ENCODE results near the gene PTGES3. TPM values are rescaled to one million over a fixed set of nuclear protein-coding genes. Genes with fewer than 3 reads are reported as not detected.

Gene PTGES3
- total RNA-seq, 1 donor from 2014 or later: 180 TPM

- TF ChIP-seq, protein P1, sequence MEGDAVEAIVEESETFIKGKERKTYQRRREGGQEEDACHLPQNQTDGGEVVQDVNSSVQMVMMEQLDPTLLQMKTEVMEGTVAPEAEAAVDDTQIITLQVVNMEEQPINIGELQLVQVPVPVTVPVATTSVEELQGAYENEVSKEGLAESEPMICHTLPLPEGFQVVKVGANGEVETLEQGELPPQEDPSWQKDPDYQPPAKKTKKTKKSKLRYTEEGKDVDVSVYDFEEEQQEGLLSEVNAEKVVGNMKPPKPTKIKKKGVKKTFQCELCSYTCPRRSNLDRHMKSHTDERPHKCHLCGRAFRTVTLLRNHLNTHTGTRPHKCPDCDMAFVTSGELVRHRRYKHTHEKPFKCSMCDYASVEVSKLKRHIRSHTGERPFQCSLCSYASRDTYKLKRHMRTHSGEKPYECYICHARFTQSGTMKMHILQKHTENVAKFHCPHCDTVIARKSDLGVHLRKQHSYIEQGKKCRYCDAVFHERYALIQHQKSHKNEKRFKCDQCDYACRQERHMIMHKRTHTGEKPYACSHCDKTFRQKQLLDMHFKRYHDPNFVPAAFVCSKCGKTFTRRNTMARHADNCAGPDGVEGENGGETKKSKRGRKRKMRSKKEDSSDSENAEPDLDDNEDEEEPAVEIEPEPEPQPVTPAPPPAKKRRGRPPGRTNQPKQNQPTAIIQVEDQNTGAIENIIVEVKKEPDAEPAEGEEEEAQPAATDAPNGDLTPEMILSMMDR (IDR thresholded peaks at IDR 0.05; ENCODE audit: partially characterized antibody, unreplicated experiment): no peak
- Mint-ChIP-seq H3K4me3 (ENCODE audit: unreplicated experiment) (peak overlapping the region; percentile 96), H3K27me3 (ENCODE audit: unreplicated experiment) (peaks cover 2% of the 10 kb centered on the region), H3K4me1 (ENCODE audit: low read depth, unreplicated experiment) (peaks cover 8% of the 10 kb centered on the region), H3K27ac (ENCODE audit: unreplicated experiment) (peak overlapping the region; percentile 91), H3K9me3 (ENCODE audit: unreplicated experiment) (peaks cover 2% of the 10 kb centered on the region), H3K36me3 (ENCODE audit: unreplicated experiment) (no peaks in the 10 kb centered on the region)
- DNase-seq: no peak
Measured at GRCh38 chr12:56644654-56645053, 43.4 kb downstream of the PTGES3 start.

- DNase-seq: no peak
- Mint-ChIP-seq H3K9me3 (ENCODE audit: unreplicated experiment) (peaks cover 6% of the 10 kb centered on the region), H3K4me3 (ENCODE audit: unreplicated experiment) (no peak overlapping the region), H3K27me3 (ENCODE audit: unreplicated experiment) (peaks cover 8% of the 10 kb centered on the region), H3K27ac (ENCODE audit: unreplicated experiment) (no peak overlapping the region), H3K36me3 (ENCODE audit: unreplicated experiment) (no peaks in the 10 kb centered on the region), H3K4me1 (ENCODE audit: low read depth, unreplicated experiment) (peaks cover 21% of the 10 kb centered on the region)
- TF ChIP-seq, protein P1 (IDR thresholded peaks at IDR 0.05; ENCODE audit: partially characterized antibody, unreplicated experiment): no peak
Measured at GRCh38 chr12:56641219-56641618, 46.9 kb downstream of the PTGES3 start.

DNA sequence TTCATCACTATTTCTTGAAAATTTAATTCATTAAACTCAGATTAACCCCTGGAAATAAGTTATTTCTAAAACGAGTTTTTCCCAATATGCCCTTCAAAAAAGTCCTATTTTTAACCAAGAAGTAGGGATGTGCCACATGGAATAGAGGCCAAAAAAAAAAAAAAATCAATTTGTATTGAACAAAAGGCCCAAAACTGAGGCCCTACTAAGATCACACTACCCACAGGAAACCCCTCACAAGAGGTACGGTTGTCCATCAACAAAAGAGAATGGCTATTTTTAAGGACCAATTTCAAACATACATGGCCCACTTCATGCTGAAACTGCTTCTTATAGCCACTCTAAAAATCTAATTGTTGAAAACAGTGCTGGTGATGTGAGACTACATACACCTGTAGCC, 50.5 kb downstream of the PTGES3 start:
- peak overlapping the region; percentile 88 for H3K27ac Mint-ChIP-seq (ENCODE audit: unreplicated experiment)
- H3K27me3 Mint-ChIP-seq (ENCODE audit: unreplicated experiment): peaks cover 24% of the 10 kb centered on the region
- H3K4me3 Mint-ChIP-seq (ENCODE audit: unreplicated experiment): peak overlapping the region; percentile 71
- H3K9me3 Mint-ChIP-seq (ENCODE audit: unreplicated experiment): peaks cover 10% of the 10 kb centered on the region
- no peaks in the 10 kb centered on the region for H3K36me3 Mint-ChIP-seq (ENCODE audit: unreplicated experiment)
- DNase-seq: no peak
- TF ChIP-seq, protein P1 (IDR thresholded peaks at IDR 0.05; ENCODE audit: partially characterized antibody, unreplicated experiment): no peak
- H3K4me1 Mint-ChIP-seq (ENCODE audit: low read depth, unreplicated experiment): peaks cover 27% of the 10 kb centered on the region

DNA sequence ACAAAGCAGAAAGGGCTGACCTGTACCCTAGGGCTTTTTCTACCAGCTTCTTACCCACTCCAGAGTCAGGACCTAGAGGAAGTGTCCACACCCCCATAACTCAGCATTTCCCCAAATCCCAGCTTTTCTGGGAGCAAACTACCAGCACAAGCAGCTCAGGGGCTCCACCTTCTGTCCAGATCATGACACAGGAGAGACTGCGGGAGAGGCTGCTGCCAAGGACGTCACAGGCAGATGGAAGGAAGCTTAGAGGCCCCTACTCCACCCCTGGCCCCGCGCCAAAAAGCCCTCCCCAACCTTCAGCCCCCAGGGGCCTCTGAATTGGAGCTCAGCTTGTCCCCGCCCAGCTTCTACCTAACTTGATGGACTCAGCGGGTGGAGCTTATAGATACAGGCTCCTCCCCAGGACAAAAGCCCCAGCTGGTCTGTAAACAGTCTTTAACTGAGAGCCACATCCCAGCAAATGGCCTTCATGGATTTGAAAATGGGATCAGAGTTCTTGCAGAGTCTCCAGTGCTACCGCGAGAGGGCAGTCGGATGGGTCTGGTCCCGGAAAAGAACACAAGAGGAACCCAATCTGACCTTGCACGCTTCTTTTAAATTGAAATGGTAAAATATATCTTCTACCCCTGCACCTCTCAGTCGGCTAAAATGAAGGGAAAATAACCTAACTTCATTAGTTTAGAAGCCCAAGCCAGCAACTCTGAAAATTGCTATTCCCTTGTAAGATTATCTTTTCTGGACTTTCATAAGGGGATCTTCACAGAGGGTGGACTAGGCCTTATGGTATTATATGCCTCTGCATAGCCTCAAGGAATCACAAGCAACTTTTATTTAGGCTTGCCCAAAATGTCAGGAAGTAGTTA, 51.2 kb downstream of the PTGES3 start:
- Mint-ChIP-seq H3K4me3 (ENCODE audit: unreplicated experiment) (peak overlapping the region; percentile 94), H3K36me3 (ENCODE audit: unreplicated experiment) (no peaks in the 10 kb centered on the region), H3K27me3 (ENCODE audit: unreplicated experiment) (peaks cover 25% of the 10 kb centered on the region), H3K4me1 (ENCODE audit: low read depth, unreplicated experiment) (peaks cover 29% of the 10 kb centered on the region), H3K27ac (ENCODE audit: unreplicated experiment) (peak overlapping the region; percentile 97), H3K9me3 (ENCODE audit: unreplicated experiment) (peaks cover 10% of the 10 kb centered on the region)
- DNase-seq: peak; percentile 99
- TF ChIP-seq, protein P1 (IDR thresholded peaks at IDR 0.05; ENCODE audit: partially characterized antibody, unreplicated experiment): peak; percentile 11
